Panc1 (cell line): ENCODE measurements around the gene ENTHD1. TPM values are rescaled to one million over a fixed set of nuclear protein-coding genes. Genes with fewer than 3 reads are reported as not detected.

Experiments used
- ATAC-seq: fragments of 200-7000 bp; cut with Tn5 transposase; 2 replicates; pipeline ENCODE4 v1.9.1; 2020; ENCODE audit warnings: mild to moderate bottlenecking, moderate library complexity
- BruUV-seq: library from RNA; stranded (reverse); fragments of 400-500 nt; replicated peaks from 2 replicates; lab custom pipeline; 2021; lab: Mats Ljungman, UMichigan
- CTCF ChIA-PET: fragments of 300-600 bp; sonication (Branson Sonifier 250); formaldehyde crosslinking; loops from one replicate; lab custom pipeline; 2022; ENCODE audit warnings: antibody characterized with exemption; lab: Charles Lee
- POLR2A ChIA-PET: fragments of 300-600 bp; sonication (Branson Sonifier 250); formaldehyde crosslinking; loops from one replicate; lab custom pipeline; 2022; ENCODE audit warnings: antibody characterized with exemption; lab: Charles Lee
- DNase-seq: peaks from one replicate; pipeline ENCODE4 v3.0.0-alpha.2; 2010; ENCODE audit warnings: low read depth, low spot score
- H3K27ac ChIP-seq: 2 replicates; pipeline ENCODE4 v1.5.1; 2011; ENCODE audit warnings: mild to moderate bottlenecking, low read length, inconsistent platforms
- H3K27me3 ChIP-seq: fragments of 200-500 bp; sonication (Bioruptor generic); 2 replicates; pipeline ENCODE4 v1.6.0; 2014; ENCODE audit warnings: low read length, inconsistent platforms; ENCODE audit not compliant: control insufficient read depth, insufficient read depth
- H3K36me3 ChIP-seq: fragments of 200-500 bp; sonication (Bioruptor generic); 2 replicates; pipeline ENCODE4 v1.5.1; 2014; ENCODE audit warnings: inconsistent platforms, mild to moderate bottlenecking, low read length, moderate library complexity; ENCODE audit not compliant: control insufficient read depth, insufficient read depth
- H3K4me1 ChIP-seq: 2 replicates; pipeline ENCODE4 v1.5.1; 2011; ENCODE audit warnings: inconsistent platforms, mild to moderate bottlenecking, low read length, moderate library complexity; ENCODE audit not compliant: control insufficient read depth, insufficient read depth
- H3K4me3 ChIP-seq, 2 experiments: 2 replicates each; pipeline ENCODE4 v1.5.1; 2011 to 2012; ENCODE audit warnings: low read depth in 2 of 2, low read length in 2 of 2, mild to moderate bottlenecking in 2 of 2, inconsistent platforms in 1 of 2, moderate library complexity in 1 of 2
- H3K9me3 ChIP-seq: fragments of 200-500 bp; sonication (Bioruptor generic); 2 replicates; pipeline ENCODE4 v1.5.1; 2014; ENCODE audit warnings: low read depth, mild to moderate bottlenecking, inconsistent platforms, low read length, moderate library complexity; ENCODE audit not compliant: control insufficient read depth, insufficient read depth
- CTCF ChIP-seq: fragments of 450-650 bp; IDR thresholded peaks from 2 replicates; pipeline ENCODE4 v1.5.1; 2017; ENCODE audit warnings: mild to moderate bottlenecking
- POLR2AphosphoS5 ChIP-seq: IDR thresholded peaks from 2 replicates; pipeline ENCODE4 v1.6.1; 2012; ENCODE audit warnings: mild to moderate bottlenecking, low read depth, low read length, moderate library complexity
- REST ChIP-seq, 2 experiments: IDR thresholded peaks; 2 replicates each; pipeline ENCODE4 v1.6.1; 2011 to 2012; ENCODE audit warnings: low read depth in 2 of 2, control low read depth in 1 of 2, low read length in 1 of 2, mild to moderate bottlenecking in 1 of 2, moderate library complexity in 1 of 2; ENCODE audit not compliant: insufficient read depth in 1 of 2
- SIN3A ChIP-seq: IDR thresholded peaks from 2 replicates; pipeline ENCODE4 v1.6.1; 2012; ENCODE audit warnings: low read depth, mild to moderate bottlenecking, low read length, moderate library complexity, borderline replicate concordance; ENCODE audit not compliant: insufficient read depth
- TCF7L2 ChIP-seq: IDR thresholded peaks from 2 replicates; pipeline ENCODE4 v1.6.1; 2011; ENCODE audit warnings: mild to moderate bottlenecking, low read depth, low read length, inconsistent platforms
- in situ Hi-C: cut with HindIII; loops from 2 replicates; pipeline ENCODE4 v1.10.0; 2016; ENCODE audit warnings: low sequenced_read_pairs, low pct_unique_long_range_greater_than_20kb
- intact Hi-C: fragments of 100-400 bp; cut with micrococcal nuclease; formaldehyde crosslinking; loops from one replicate; pipeline ENCODE4 v1.10.0; 2022; ENCODE audit not compliant: unreplicated experiment
- total RNA-seq: library from RNA; stranded (reverse); gene quantifications from one replicate; pipeline ENCODE4 v1.2.1, GENCODE V29; 2021; ENCODE audit not compliant: unreplicated experiment

ENTHD1 gene
- total RNA-seq, 1 experiment from 2014 or later: not detected

GRCh38 chr22:39907605-39908097, 14.1 kb upstream of the ENTHD1 start:
- H3K4me3 ChIP-seq: no peak overlapping the region
- no peaks in the 10 kb centered on the region for H3K9me3 ChIP-seq
- ATAC-seq (no peak), DNase-seq (no peak)
- in situ Hi-C loops (no loop called here), intact Hi-C loops (no loop called here)
- H3K27me3 ChIP-seq: peaks cover 6% of the 10 kb centered on the region
- TF ChIP-seq TCF7L2: no peak
- TF ChIP-seq CTCF: no peak
- TF ChIP-seq POLR2AphosphoS5: no peak
- no peak for TF ChIP-seq SIN3A
- TF ChIP-seq REST (IDR thresholded peaks at IDR 0.05; ENCODE audit: insufficient read depth in 1 of 2, low read depth in 2 of 2, low read length in 1 of 2): no peak
- no TSS peak for BruUV-seq
- CTCF ChIA-PET: no interaction called here
- POLR2A ChIA-PET: no interaction called here
- no peaks in the 10 kb centered on the region for H3K36me3 ChIP-seq
- no peak overlapping the region for H3K27ac ChIP-seq
- H3K4me1 ChIP-seq: no peaks in the 10 kb centered on the region

- Histone ChIP-seq H3K4me3 (no peak overlapping the region), H3K27me3 (peaks cover 6% of the 10 kb centered on the region), H3K4me1 (no peaks in the 10 kb centered on the region), H3K36me3 (no peaks in the 10 kb centered on the region), H3K9me3 (no peaks in the 10 kb centered on the region), H3K27ac (no peak overlapping the region)
- DNase-seq (no peak), ATAC-seq (no peak)
- ChIA-PET POLR2A (no interaction called here), CTCF (no interaction called here)
- in situ Hi-C loops (no loop called here), intact Hi-C loops (no loop called here)
- TF ChIP-seq TCF7L2 (no peak), SIN3A (no peak), POLR2AphosphoS5 (no peak), REST (IDR thresholded peaks at IDR 0.05; ENCODE audit: insufficient read depth in 1 of 2, low read depth in 2 of 2, low read length in 1 of 2) (no peak), CTCF (no peak)
- no TSS peak for BruUV-seq
These were observed 13.5 kb upstream of the ENTHD1 start for GRCh38 chr22:39907047-39907446.
